GM12892 (cell line): ENCODE measurements around the gene ANO2.

Experiments used
- DNase-seq: peaks from one replicate; pipeline ENCODE4 v3.0.0; 2011; ENCODE audit not compliant: insufficient read length
- FAIRE-seq: peaks from 2 replicates; lab custom pipeline; 2011; peaks lifted over from hg19 to GRCh38; lab: Jason Lieb, UNC
- POLR2A ChIP-seq: IDR thresholded peaks from 2 replicates; pipeline ENCODE4 v1.6.1; 2011; ENCODE audit warnings: low read depth, low read length, control low read depth
- POLR2AphosphoS5 ChIP-seq: IDR thresholded peaks from 2 replicates; pipeline ENCODE4 v1.6.1; 2011; ENCODE audit warnings: low read depth, low read length, control low read depth
- TAF1 ChIP-seq: IDR thresholded peaks from 2 replicates; pipeline ENCODE4 v1.6.1; 2011; ENCODE audit warnings: low read depth, mild to moderate bottlenecking, control low read depth, low read length, borderline replicate concordance

Gene ANO2

GRCh38 chr12:5777451-5777850 is 167.6 kb downstream of the ANO2 start:
- DNase-seq (no peak), FAIRE-seq (no peak)
- TF ChIP-seq POLR2A (no peak), TAF1 (no peak), POLR2AphosphoS5 (no peak)

DNA sequence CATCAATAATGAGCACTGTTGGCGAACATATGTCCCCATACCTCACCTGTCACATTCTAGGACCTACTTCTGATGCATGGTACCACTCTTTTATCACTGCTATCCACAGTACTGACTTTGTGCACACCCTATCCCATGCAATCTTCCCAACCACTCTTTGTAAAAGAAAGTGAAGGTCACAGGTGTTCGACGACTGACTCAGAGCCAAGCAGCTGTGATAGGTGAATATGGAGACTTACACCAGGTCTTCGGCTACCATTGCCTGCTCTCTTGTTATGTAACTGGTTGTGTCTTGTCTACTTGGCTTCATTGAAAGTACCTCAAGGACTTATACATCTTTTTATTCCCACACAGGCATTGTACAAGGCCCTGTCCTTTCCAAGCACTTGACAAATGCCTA is 169.0 kb downstream of the ANO2 start:
- TF ChIP-seq POLR2A (no peak), POLR2AphosphoS5 (no peak), TAF1 (no peak)

GRCh38 chr12:5773550-5773949 is 171.5 kb downstream of the ANO2 start:
- TF ChIP-seq TAF1 (no peak), POLR2A (no peak), POLR2AphosphoS5 (no peak)
- DNase-seq, result no peak
- no peak for FAIRE-seq

More for the DNA sequence above, 169.0 kb downstream of the ANO2 start:
- no peak for FAIRE-seq
- DNase-seq, result no peak

DNA sequence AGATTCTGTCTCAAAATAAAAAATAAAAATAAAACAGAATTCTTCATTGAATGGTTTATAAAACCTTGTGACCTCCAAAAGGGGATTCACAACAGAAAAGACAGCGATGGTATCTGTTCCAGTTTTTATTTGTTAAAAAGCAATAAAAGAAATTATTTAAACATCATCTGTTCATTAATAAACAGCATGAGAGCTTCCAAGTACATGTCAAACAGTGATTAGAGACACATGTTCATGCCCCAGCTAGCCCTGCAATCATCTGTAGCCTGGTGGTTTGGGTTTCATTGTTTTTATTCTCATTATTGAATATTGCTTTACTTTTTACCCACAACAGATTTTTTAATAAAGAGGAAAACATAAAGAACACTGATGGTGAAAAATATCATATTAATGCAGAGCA is 173.3 kb downstream of the ANO2 start:
- DNase-seq (no peak), FAIRE-seq (no peak)
- no peak for TF ChIP-seq POLR2A
- TF ChIP-seq TAF1, result no peak
- no peak for TF ChIP-seq POLR2AphosphoS5

DNA sequence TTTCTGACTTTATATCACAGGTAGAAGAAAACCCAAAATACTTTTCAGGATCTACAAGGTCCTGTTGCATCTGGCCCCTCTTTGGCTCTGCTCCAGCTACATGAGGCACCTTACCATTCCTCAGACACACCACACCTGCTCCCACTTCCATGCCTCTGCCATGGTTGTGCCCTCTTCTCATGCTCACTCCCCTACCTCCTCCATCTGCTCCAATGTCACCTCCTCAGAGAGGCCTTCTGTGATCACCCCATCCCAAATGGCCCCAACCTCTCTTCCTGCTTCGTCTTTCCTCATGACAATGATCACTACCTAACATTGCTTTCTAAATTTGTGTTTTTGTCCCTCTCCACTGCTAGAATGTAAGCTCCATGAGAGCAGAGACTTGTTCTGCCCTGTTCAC is 174.3 kb downstream of the ANO2 start:
- TF ChIP-seq POLR2A (no peak), TAF1 (no peak), POLR2AphosphoS5 (no peak)
- FAIRE-seq (no peak), DNase-seq (no peak)

GRCh38 chr12:5768581-5769196 is 176.4 kb downstream of the ANO2 start:
- DNase-seq (no peak), FAIRE-seq (no peak)
- TF ChIP-seq TAF1 (no peak), POLR2A (no peak), POLR2AphosphoS5 (no peak)

- FAIRE-seq (no peak), DNase-seq (no peak)
- no peak for TF ChIP-seq POLR2A
- no peak for TF ChIP-seq POLR2AphosphoS5
- TF ChIP-seq TAF1, result no peak
Observed at GRCh38 chr12:5768171-5768570, 176.9 kb downstream of the ANO2 start.

DNA sequence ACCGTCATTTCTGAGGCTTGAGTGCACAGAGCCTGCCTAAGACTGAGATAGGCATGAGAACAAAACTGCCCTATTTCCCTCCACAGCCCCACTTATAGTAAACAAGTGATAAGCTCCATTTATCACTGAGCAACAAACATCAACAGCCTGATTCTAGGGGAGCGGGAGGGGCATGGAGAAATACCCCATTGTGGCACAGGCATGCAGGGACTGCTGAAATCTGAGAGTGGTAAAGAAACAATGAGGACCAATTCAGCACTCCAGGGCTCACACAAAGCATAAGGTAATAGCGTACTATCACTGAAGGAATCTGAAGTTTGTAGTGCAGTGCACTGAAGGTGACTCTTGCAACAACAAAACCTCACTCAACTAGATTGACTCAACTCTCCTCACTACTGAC is 186.7 kb downstream of the ANO2 start:
- DNase-seq (no peak), FAIRE-seq (no peak)
- TF ChIP-seq POLR2A (no peak), TAF1 (no peak), POLR2AphosphoS5 (no peak)

DNA sequence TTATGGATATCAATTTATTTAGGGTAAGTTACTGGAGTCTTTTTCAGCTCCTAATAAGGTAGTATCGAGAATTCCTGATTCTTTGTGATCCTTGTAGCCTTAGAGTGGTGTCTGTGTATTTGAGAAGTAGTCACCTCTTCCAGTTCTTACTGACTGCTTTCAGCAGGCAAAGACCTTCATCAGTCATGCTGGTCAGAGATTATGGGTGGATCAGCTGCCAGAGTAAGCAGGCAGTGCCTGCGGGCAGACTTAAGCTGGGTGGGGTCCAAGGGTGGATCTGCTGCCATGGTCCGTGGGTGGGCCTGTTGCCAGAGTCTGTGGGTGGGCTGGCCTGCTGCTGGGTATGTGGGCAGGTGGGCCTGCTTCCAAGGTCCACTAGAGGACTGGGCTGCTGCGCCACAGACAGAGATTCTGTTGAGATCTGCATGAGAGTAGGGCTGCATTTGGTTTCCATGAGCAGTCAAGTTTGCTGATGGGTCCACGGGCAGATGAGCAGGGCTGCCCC is 188.7 kb downstream of the ANO2 start:
- no peak for FAIRE-seq
- no peak for TF ChIP-seq POLR2AphosphoS5
- no peak for TF ChIP-seq TAF1
- TF ChIP-seq POLR2A, result no peak
- no peak for DNase-seq

DNA sequence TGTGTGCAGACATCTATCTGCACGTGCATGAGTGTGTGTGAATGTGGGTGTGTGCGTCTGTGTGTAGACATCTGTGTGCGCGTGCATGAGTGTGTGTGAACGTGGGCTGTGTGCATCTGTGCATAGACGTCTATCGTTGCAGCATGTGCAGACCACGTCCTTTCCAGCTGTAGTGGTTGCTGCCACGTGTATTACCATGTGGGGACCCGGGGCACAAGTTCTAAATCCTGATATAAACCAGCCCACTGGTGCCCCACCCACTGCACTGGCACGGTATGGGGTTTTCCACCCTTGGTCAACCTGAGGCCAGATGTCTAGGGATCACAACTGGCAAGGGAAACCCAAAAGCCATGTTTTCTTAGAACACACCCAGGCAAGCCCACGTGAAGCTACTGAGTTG is 197.0 kb downstream of the ANO2 start:
- FAIRE-seq (no peak), DNase-seq (no peak)
- TF ChIP-seq TAF1, result no peak
- no peak for TF ChIP-seq POLR2AphosphoS5
- TF ChIP-seq POLR2A, result no peak

- FAIRE-seq (no peak), DNase-seq (no peak)
- TF ChIP-seq TAF1 (no peak), POLR2AphosphoS5 (no peak), POLR2A (no peak)
Observed at GRCh38 chr12:5746917-5747316, 198.1 kb downstream of the ANO2 start.

GRCh38 chr12:5746036-5746908 is 198.8 kb downstream of the ANO2 start:
- no peak for TF ChIP-seq POLR2A
- no peak for TF ChIP-seq TAF1
- FAIRE-seq (no peak), DNase-seq (no peak)
